ENCODE data around the gene LRFN2.

- no peak for TF ChIP-seq CTCF (IDR thresholded peaks at IDR 0.05)
- no peak for TF ChIP-seq POLR2A (IDR thresholded peaks at IDR 0.05)
Observed at GRCh38 chr6:40620574-40621240, 33.5 kb upstream of the LRFN2 start.

Data from prostate gland (tissue), 2 donors.